Measurements from ENCODE around the gene CACNA1D. TPM values are rescaled to one million over a fixed set of nuclear protein-coding genes. Genes with fewer than 3 reads are reported as not detected.

Gene CACNA1D
- total RNA-seq, 1 donor from 2014 or later: 1.9 TPM

DNA sequence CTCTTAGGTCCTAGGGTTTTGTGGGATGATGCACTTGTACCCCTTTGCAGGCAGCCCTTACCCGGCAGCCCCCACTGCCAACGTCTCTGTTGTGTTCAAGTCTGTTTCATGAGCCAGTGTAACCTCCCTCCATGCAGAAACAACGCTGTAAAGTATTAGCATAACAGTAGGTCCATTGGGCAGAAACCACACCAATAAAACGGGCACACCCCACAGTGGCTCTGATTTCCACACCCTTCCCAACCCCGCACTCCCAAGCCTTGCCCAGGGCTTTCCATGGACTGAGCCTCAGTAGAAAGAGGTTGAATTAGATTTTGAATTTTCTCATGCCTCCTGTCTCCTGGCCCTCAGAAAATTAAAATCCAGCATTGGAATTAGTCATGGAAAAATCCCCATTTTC lies 124.5 kb downstream of the CACNA1D start:
- peaks cover 13% of the 10 kb centered on the region for H3K4me1 Mint-ChIP-seq
- ATAC-seq (ENCODE audit: low read depth) (no peak), DNase-seq (no peak)
- TF ChIP-seq, protein P1, sequence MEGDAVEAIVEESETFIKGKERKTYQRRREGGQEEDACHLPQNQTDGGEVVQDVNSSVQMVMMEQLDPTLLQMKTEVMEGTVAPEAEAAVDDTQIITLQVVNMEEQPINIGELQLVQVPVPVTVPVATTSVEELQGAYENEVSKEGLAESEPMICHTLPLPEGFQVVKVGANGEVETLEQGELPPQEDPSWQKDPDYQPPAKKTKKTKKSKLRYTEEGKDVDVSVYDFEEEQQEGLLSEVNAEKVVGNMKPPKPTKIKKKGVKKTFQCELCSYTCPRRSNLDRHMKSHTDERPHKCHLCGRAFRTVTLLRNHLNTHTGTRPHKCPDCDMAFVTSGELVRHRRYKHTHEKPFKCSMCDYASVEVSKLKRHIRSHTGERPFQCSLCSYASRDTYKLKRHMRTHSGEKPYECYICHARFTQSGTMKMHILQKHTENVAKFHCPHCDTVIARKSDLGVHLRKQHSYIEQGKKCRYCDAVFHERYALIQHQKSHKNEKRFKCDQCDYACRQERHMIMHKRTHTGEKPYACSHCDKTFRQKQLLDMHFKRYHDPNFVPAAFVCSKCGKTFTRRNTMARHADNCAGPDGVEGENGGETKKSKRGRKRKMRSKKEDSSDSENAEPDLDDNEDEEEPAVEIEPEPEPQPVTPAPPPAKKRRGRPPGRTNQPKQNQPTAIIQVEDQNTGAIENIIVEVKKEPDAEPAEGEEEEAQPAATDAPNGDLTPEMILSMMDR (IDR thresholded peaks at IDR 0.05): no peak
- ChIA-PET CTCF (no interaction called here), POLR2A (no interaction called here)
- H3K36me3 Mint-ChIP-seq (ENCODE audit: low read depth): no peaks in the 10 kb centered on the region
- intact Hi-C loops (cut with micrococcal nuclease): no loop called here
- H3K9me3 Mint-ChIP-seq: no peaks in the 10 kb centered on the region
- peaks cover 2% of the 10 kb centered on the region for H3K27me3 Mint-ChIP-seq
- no peak overlapping the region for H3K27ac Mint-ChIP-seq
- H3K4me3 Mint-ChIP-seq: no peak overlapping the region

DNA sequence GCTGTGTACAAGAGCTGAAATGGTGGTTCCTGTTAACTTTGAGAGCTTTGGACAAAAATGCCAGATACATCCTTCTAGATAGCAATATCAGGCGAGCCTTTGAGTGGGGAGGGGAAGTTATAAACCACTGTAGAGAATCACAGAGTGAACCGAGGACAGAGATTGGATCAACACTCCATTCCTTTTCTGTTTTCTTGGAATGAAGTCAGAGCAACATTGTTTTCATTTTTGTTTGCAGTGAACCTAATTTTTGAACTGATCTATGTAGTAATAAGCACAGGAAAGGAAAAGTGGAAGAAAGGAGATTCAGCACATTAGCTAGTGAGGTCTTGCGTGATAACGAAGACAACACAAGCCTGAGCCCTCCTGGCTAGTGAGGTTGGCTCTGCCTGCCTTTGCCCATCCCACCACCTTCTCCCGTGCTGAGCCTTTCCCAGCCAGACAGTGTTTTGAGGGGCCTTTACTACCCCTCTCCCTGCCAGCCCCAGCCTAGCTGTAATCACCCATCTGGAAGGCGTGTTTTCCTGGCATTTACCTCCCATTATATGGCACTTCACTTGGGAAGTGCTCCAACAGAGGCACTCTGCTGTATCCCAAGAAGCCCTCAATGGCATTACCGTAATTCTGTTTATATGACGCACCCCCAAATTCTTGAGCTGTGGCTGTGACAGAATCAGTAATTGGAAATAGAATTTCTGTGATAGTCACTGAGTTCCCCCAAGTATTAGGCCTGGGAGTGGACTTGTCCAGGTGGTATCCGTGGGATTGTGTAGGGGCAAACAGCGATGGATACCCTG lies 129.8 kb downstream of the CACNA1D start:
- ATAC-seq (ENCODE audit: low read depth): no peak
- no peak overlapping the region for H3K27ac Mint-ChIP-seq

DNA sequence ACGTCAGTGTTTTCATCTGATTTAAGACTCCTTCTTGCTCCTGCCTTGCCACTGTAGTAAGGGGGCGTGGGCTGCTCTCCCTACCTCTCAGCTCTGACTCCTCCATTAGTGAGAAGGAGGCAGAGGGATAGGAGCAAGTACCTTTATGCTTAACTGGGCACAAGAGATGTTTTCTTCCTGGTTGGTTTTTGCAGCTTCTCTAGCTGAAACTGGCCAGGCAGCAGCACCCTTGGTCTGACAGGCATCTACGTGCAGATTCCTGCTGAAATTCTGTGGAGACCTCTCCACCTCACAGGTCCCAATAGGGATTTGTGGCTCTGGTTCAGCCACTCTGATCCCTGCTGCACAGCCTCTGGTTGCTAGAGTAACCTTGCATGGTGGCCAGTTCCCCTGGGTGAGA lies 132.5 kb downstream of the CACNA1D start:
- H3K4me3 Mint-ChIP-seq: no peak overlapping the region
- POLR2A ChIA-PET: no interaction called here
- intact Hi-C loops (cut with micrococcal nuclease): no loop called here
- H3K9me3 Mint-ChIP-seq: peaks cover 3% of the 10 kb centered on the region
- no peak overlapping the region for H3K27ac Mint-ChIP-seq
- CTCF ChIA-PET: no interaction called here
- DNase-seq (no peak), ATAC-seq (ENCODE audit: low read depth) (no peak)
- no peaks in the 10 kb centered on the region for H3K36me3 Mint-ChIP-seq (ENCODE audit: low read depth)
- H3K4me1 Mint-ChIP-seq: no peaks in the 10 kb centered on the region
- TF ChIP-seq, protein P1 (IDR thresholded peaks at IDR 0.05): no peak
- H3K27me3 Mint-ChIP-seq: peaks cover 4% of the 10 kb centered on the region

More for the DNA sequence above, 129.8 kb downstream of the CACNA1D start:
- TF ChIP-seq, protein P1 (IDR thresholded peaks at IDR 0.05): no peak
- Mint-ChIP-seq H3K9me3 (no peaks in the 10 kb centered on the region), H3K36me3 (ENCODE audit: low read depth) (no peaks in the 10 kb centered on the region), H3K4me1 (no peaks in the 10 kb centered on the region), H3K27me3 (peaks cover 4% of the 10 kb centered on the region), H3K4me3 (no peak overlapping the region)
- ChIA-PET POLR2A (no interaction called here), CTCF (no interaction called here)
- DNase-seq: no peak
- intact Hi-C loops (cut with micrococcal nuclease): no loop called here

GRCh38 chr3:53628536-53629401 lies 134.4 kb downstream of the CACNA1D start:
- Mint-ChIP-seq H3K9me3 (peaks cover 8% of the 10 kb centered on the region), H3K27ac (no peak overlapping the region), H3K4me3 (no peak overlapping the region), H3K4me1 (no peaks in the 10 kb centered on the region), H3K27me3 (peaks cover 4% of the 10 kb centered on the region), H3K36me3 (ENCODE audit: low read depth) (no peaks in the 10 kb centered on the region)
- ATAC-seq (ENCODE audit: low read depth) (no peak), DNase-seq (no peak)
- TF ChIP-seq, protein P1 (IDR thresholded peaks at IDR 0.05): no peak
- intact Hi-C loops (cut with micrococcal nuclease): no loop called here
- CTCF ChIA-PET: no interaction called here
- POLR2A ChIA-PET: no interaction called here

DNA sequence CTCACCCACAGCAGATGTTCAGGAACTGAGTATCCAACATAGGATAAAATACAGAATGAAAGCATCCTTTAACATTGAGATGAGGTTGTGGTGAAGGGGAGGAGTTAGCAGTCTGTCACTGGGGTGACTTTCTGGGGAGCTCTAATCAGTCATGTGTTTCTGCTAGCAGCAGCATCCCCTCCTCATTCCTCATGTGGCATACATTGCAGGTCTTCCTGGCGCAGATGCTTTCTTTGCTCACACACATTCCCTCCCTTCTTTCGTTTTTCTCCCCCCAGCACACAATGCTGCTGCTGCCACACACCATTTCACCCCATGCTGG lies 135.0 kb downstream of the CACNA1D start:
- H3K9me3 Mint-ChIP-seq: peaks cover 8% of the 10 kb centered on the region
- H3K4me3 Mint-ChIP-seq: no peak overlapping the region
- intact Hi-C loops (cut with micrococcal nuclease): no loop called here
- ATAC-seq (ENCODE audit: low read depth) (no peak), DNase-seq (no peak)
- POLR2A ChIA-PET: no interaction called here
- TF ChIP-seq, protein P1 (IDR thresholded peaks at IDR 0.05): no peak
- peaks cover 4% of the 10 kb centered on the region for H3K27me3 Mint-ChIP-seq
- H3K36me3 Mint-ChIP-seq (ENCODE audit: low read depth): no peaks in the 10 kb centered on the region
- no peak overlapping the region for H3K27ac Mint-ChIP-seq
- CTCF ChIA-PET: no interaction called here
- H3K4me1 Mint-ChIP-seq: no peaks in the 10 kb centered on the region

Measured in activated B cell treated with CpG ODN at 0.5 μM for 24 hours (primary cell).